OCI-LY3 (cell line): ENCODE data around the gene FUT7.

Experiments used
- H2AFZ ChIP-seq: fragments of 200-600, 300-600 bp; shearing (Covaris generic); 2 replicates; pipeline ENCODE4 v1.6.0; 2014; ENCODE audit warnings: antibody characterized with exemption, low read depth, low read length
- H3K27ac ChIP-seq: fragments of 200-600, 300-600 bp; sonication (generic); 2 replicates; pipeline ENCODE4 v1.5.1; 2014; ENCODE audit warnings: mild to moderate bottlenecking, low read length, moderate library complexity, mixed read lengths
- H3K27me3 ChIP-seq: fragments of 200-600, 300-600 bp; sonication (generic); 2 replicates; pipeline ENCODE4 v1.6.1; 2014; ENCODE audit warnings: low read depth, low read length, mixed read lengths
- H3K36me3 ChIP-seq: fragments of 200-600, 300-600 bp; sonication (generic); replicated peaks from 2 replicates; pipeline ENCODE3; 2014; ENCODE audit warnings: low read depth, low read length, mixed read lengths
- H3K4me1 ChIP-seq: fragments of 300-600, 200-600 bp; sonication (generic); 2 replicates; pipeline ENCODE4 v1.6.1; 2014; ENCODE audit warnings: low read length, mixed read lengths
- H3K4me2 ChIP-seq: fragments of 200-600, 300-600 bp; sonication (generic); 2 replicates; pipeline ENCODE4 v1.6.1; 2014; ENCODE audit warnings: low read length, mixed read lengths
- H3K4me3 ChIP-seq: fragments of 300-600, 200-600 bp; sonication (generic); 2 replicates; pipeline ENCODE4 v1.5.1; 2014; ENCODE audit warnings: antibody characterized with exemption, mild to moderate bottlenecking, low read length, moderate library complexity
- H3K79me2 ChIP-seq: fragments of 300-600, 200-600 bp; shearing (Covaris generic); 2 replicates; pipeline ENCODE4 v1.6.1; 2014; ENCODE audit warnings: mild to moderate bottlenecking, low read length, mixed read lengths
- H3K9ac ChIP-seq: fragments of 300-600, 200-600 bp; shearing (Covaris generic); 2 replicates; pipeline ENCODE4 v1.6.0; 2014; ENCODE audit warnings: mild to moderate bottlenecking, low read length, moderate library complexity
- H3K9me3 ChIP-seq: fragments of 200-600, 300-600 bp; shearing (Covaris generic); 2 replicates; pipeline ENCODE4 v1.6.1; 2014; ENCODE audit warnings: low read length, mixed read lengths; ENCODE audit not compliant: insufficient read depth
- H4K20me1 ChIP-seq: fragments of 200-600, 300-600 bp; sonication (generic); 2 replicates; pipeline ENCODE4 v1.6.1; 2016; ENCODE audit warnings: low read length, mixed read lengths; ENCODE audit not compliant: insufficient read depth
- EZH2phosphoT487 ChIP-seq: fragments of 200-600 bp; shearing (Covaris generic); IDR thresholded peaks from 2 replicates; pipeline ENCODE4 v1.6.1; 2018; ENCODE audit warnings: antibody characterized with exemption, mixed run types, low read depth
- TF ChIP-seq, protein P1 (sequence below): fragments of 200-600, 300-600 bp; sonication (generic); IDR thresholded peaks from 2 replicates; pipeline ENCODE4 v1.5.1; 2014; ENCODE audit warnings: antibody characterized with exemption, low read length, low read depth

The FUT7 gene

DNA sequence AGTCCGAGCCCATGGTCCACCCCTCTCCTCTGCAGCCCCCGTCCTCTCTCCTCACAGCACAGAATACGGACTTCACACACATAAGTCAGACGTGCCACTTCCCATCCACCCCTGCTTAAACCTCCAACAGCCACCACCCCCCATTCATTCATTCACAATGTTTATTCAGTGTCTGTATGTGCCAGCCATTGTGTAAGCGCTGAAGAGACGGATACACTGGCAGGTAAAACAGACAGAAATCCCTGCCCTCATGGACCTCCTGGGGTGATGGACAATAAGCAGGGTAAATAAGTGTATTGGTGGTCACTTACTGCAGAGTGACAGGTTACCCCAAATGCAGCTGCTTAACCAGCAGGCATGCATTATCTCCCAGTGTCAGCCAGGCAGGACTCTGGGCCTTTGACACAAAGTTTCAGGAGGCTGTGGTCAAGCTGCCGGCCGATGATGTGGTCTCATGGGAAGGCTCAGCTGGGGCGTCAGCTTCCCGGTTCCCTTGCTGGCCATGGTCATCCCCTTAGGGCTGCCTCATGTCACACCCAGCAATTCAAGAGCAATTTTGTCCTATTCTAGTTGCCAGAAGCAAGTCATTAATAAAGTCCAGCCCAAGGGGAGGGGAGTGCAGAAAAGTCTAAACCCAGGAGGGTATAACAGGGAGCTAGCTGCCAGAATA, 41.5 kb downstream of the FUT7 start:
- peaks cover 7% of the 10 kb centered on the region; the same call in 1 of the 2 replicates for H3K4me1 ChIP-seq
- H2AFZ ChIP-seq: no peak overlapping the region
- no peaks in the 10 kb centered on the region for H4K20me1 ChIP-seq
- H3K36me3 ChIP-seq: peaks cover 7% of the 10 kb centered on the region
- no peaks in the 10 kb centered on the region for H3K27me3 ChIP-seq
- no peak overlapping the region for H3K27ac ChIP-seq
- peaks cover 8% of the 10 kb centered on the region; the same call in 1 of the 2 replicates for H3K79me2 ChIP-seq
- H3K9me3 ChIP-seq: no peaks in the 10 kb centered on the region
- TF ChIP-seq, protein P1, sequence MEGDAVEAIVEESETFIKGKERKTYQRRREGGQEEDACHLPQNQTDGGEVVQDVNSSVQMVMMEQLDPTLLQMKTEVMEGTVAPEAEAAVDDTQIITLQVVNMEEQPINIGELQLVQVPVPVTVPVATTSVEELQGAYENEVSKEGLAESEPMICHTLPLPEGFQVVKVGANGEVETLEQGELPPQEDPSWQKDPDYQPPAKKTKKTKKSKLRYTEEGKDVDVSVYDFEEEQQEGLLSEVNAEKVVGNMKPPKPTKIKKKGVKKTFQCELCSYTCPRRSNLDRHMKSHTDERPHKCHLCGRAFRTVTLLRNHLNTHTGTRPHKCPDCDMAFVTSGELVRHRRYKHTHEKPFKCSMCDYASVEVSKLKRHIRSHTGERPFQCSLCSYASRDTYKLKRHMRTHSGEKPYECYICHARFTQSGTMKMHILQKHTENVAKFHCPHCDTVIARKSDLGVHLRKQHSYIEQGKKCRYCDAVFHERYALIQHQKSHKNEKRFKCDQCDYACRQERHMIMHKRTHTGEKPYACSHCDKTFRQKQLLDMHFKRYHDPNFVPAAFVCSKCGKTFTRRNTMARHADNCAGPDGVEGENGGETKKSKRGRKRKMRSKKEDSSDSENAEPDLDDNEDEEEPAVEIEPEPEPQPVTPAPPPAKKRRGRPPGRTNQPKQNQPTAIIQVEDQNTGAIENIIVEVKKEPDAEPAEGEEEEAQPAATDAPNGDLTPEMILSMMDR: no peak
- TF ChIP-seq EZH2phosphoT487: no peak
- H3K4me3 ChIP-seq: no peak overlapping the region
- H3K4me2 ChIP-seq: no peak overlapping the region
- no peak overlapping the region for H3K9ac ChIP-seq

DNA sequence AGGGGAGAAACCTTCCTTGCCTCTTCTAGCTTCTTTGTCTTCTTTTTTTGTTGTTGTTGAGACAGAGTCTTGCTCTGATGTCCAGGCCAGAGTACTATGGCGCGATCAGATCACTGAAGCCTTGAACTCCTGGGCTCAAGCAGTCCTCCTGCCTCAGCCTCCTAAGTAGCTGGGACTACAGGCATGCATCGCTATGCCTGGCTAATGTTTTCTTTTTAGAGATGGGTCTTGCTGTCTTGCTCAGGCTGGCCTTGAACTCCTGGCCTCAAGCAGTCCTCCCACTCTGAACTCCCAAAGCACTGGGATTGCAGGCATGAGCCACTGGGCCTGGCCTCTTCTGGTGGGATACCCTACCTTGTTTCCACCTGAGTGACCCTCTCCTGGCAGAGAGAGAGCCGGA, 43.0 kb downstream of the FUT7 start:
- H4K20me1 ChIP-seq: no peaks in the 10 kb centered on the region
- H3K9me3 ChIP-seq: no peaks in the 10 kb centered on the region
- no peaks in the 10 kb centered on the region for H3K27me3 ChIP-seq
- H2AFZ ChIP-seq: no peak overlapping the region
- H3K4me1 ChIP-seq: peaks cover 7% of the 10 kb centered on the region; the same call in 1 of the 2 replicates
- H3K4me3 ChIP-seq: no peak overlapping the region
- H3K9ac ChIP-seq: no peak overlapping the region
- no peak overlapping the region for H3K27ac ChIP-seq
- no peak for TF ChIP-seq EZH2phosphoT487
- TF ChIP-seq, protein P1: no peak
- peaks cover 4% of the 10 kb centered on the region for H3K36me3 ChIP-seq
- peaks cover 8% of the 10 kb centered on the region; the same call in 1 of the 2 replicates for H3K79me2 ChIP-seq
- H3K4me2 ChIP-seq: no peak overlapping the region

DNA sequence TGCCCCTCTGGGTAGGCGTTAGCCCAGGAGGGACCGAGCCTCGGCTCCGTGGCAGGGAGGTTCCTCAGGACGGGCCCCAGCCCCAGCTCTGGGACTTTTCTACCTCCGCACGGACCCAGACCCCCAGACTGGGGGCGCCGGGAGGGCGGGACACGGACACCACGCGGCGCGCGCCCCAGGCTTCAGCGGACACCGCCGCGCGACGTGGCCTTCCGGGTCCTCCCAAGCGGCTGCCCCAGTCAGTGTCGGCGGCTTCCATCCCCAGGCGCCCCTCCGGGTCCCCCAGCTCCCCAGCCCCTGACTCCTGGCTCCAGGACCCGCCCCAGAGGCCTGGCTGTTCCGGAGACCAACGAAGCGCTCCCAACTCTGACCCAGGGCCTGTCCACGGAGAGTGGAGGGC, 46.0 kb downstream of the FUT7 start:
- Histone ChIP-seq H3K4me2 (no peak overlapping the region), H3K4me3 (no peak overlapping the region)

DNA sequence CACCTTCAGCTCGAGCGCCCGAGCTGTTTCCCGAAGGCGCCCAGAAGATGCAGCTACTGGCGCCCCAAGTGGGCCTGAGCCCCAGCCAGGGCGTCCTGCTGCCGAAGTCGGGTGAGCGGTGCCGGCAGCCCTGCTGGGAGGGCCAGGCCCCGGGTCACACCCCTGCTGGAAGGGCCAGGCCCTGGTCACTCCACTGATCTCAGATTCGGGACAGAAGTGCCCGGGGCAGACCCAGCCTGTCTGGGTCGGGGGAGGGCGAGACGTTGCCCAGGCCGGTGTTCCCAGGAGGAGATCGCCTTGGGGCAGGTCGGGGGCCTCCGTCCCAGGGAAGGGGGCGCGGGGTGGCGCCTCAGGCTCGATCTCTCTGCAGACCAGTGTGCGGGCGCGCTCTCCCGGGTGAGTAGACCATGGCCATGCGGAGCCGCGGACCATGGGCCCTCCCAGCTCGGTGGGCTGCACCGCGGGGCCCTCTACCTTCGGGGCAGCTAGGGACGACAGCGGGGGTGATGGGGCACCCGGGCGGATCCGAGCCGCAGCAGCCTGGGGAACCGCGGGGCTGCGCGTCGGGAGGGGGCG, 46.8 kb downstream of the FUT7 start:
- Histone ChIP-seq H3K27me3 (no peaks in the 10 kb centered on the region), H3K9me3 (no peaks in the 10 kb centered on the region), H3K4me1 (no peaks in the 10 kb centered on the region), H3K9ac (no peak overlapping the region), H3K27ac (no peak overlapping the region), H3K4me2 (no peak overlapping the region), H2AFZ (no peak overlapping the region), H3K79me2 (no peaks in the 10 kb centered on the region), H4K20me1 (no peaks in the 10 kb centered on the region), H3K4me3 (no peak overlapping the region), H3K36me3 (no peaks in the 10 kb centered on the region)
- no peak for TF ChIP-seq EZH2phosphoT487
- TF ChIP-seq, protein P1: no peak

More for the DNA sequence above, 46.0 kb downstream of the FUT7 start:
- Histone ChIP-seq H4K20me1 (no peaks in the 10 kb centered on the region), H3K9ac (no peak overlapping the region), H3K27me3 (no peaks in the 10 kb centered on the region), H3K27ac (no peak overlapping the region), H2AFZ (no peak overlapping the region), H3K79me2 (no peaks in the 10 kb centered on the region), H3K9me3 (no peaks in the 10 kb centered on the region), H3K36me3 (no peaks in the 10 kb centered on the region), H3K4me1 (no peaks in the 10 kb centered on the region)
- TF ChIP-seq, protein P1: no peak
- no peak for TF ChIP-seq EZH2phosphoT487
